CMK (cell line): ENCODE data around the gene ST6GALNAC3.

Experiments used
- DNase-seq: peaks from one replicate; pipeline ENCODE4 v3.0.0-alpha.2; 2010; ENCODE audit warnings: low read depth

Gene ST6GALNAC3

DNA sequence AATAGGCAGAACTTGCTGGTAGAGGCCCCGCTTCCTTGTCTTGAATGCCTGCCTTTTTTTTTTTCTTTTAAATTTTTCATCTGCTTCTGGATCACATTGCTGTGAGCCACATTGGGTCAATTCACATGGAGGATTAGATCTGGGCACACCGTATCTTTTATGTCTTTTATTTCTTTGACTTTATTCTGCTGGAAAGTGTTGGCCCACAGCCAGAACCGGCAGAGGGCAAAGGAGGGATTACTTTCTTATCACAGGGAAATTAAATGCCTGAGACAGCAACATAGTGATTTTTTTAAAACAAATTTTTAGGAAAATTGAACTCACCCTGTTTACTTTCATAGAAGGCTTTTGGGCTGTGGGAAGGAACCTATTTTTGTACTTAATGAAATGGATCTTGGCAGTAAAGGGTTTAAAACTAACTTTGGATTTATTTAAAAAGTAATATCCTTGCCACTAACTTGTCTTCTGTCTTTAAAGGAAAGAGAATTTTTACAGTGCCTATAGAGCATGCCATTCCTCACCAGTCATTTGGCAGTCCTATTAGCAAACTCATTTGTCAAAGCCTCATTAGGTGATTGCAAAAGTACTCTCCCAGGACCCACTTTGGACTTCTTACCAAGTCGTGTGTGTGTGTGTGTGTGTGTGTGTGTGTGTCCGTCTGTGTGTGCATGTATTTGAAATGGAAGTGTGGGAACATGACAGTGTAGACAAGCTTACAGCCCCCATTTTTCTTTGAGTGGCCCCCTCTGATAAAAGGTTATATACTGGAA lies 68.4 kb downstream of the ST6GALNAC3 start:
- DNase-seq = no peak

GRCh38 chr1:76144247-76144646 lies 69.7 kb downstream of the ST6GALNAC3 start:
- DNase-seq = no peak

GRCh38 chr1:76145332-76145731 lies 70.8 kb downstream of the ST6GALNAC3 start:
- DNase-seq = no peak

DNA sequence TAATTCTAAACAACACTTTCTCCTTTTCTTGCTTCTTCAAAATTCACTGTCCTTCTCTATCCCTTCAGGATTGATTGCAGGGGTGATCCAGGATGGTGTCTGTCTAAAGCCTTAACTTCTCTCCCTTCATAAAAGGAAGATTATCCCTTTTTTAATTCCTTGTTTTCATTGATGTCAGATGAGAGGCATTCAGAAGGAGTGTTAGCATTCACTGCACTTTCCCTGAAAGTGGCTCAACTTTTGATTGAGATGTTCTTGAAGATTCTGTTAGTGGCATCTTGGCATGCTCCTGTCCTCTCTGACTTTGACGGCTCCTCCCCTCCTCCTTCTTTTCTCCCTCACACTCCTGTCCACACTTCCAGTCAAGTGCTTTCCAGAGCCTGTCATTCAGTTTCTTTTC lies 71.6 kb downstream of the ST6GALNAC3 start:
- DNase-seq = no peak

DNA sequence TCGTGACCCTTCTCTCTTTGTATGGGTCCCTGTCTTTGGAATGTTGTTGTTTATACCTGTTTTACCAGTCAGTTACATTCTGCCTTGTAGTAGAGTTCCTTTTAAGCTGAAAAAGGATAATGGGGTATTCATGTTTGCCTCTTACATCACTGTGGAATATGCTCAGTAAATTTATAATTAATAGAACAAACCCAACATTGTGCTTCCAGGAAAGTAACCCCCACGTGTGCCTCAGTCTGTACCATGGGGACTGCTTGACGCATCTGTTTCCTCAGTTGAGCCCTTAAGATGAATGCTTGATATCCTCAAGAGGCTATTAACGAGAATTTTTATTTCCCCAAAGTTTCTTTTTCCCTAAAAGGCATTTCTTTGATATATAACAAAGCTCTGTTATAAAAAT lies 73.4 kb downstream of the ST6GALNAC3 start:
- no peak for DNase-seq

GRCh38 chr1:76148460-76148859 lies 73.9 kb downstream of the ST6GALNAC3 start:
- no peak for DNase-seq

DNA sequence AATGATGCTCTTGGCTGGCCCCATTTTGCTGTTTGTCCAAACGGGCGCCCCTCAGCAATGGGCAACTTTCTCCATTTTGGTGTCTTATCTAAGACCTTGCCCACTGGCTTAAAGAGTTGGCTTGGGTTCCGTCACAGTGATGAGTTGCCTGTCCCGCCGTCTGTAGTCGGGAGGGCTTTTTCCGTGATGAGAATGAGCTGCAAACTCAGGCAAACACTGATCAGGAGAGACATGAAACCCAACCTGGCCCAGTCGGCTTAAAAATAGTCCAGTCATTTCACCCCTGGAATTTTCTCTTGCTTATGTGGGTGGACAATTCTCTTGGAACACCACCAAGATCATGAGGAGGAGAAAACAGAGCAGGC lies 79.3 kb downstream of the ST6GALNAC3 start:
- no peak for DNase-seq

GRCh38 chr1:76154206-76154956 lies 79.8 kb downstream of the ST6GALNAC3 start:
- peak; percentile 38 for DNase-seq

GRCh38 chr1:76156987-76157386 lies 82.4 kb downstream of the ST6GALNAC3 start:
- DNase-seq = no peak

DNA sequence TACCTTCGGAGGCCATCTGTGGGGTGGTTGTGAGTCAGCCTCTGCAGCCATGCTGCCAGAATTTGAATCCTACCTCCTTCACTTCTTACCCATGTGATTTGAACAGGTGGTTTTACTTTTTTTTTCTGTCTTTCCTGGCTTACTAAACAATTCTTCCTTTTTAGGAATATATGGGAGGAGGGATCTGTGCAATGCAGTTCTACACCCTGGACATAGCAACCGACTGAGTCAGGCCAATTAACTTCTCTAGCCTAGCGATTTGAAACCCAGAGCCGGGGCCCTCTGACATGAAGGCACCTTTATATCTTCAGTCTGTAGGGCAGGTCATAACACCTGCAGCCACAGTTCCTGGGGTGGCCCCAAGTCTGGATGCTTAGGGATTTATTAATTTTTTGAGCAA lies 83.6 kb downstream of the ST6GALNAC3 start:
- DNase-seq = no peak

DNA sequence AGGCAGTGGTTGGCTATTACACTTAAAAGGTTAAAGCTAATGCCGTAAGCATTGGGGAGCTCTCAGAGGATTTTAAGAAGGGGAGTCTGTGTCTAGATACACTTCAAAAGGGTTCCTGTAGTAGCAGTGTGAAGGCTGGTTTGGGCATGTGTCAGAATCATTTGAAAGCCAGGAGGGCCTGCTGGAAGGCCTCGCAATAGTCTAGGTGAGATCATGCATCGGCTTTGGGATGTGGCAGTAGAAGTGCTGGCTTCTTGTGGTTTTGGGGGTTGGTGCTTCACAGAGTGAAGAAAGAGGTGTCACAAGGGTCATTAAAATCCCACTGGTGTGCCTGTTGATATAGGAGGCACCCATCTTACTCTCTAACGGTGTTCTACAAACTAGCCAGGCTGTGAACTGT lies 85.7 kb downstream of the ST6GALNAC3 start:
- no peak for DNase-seq

GRCh38 chr1:76161451-76161850 lies 86.9 kb downstream of the ST6GALNAC3 start:
- no peak for DNase-seq

DNA sequence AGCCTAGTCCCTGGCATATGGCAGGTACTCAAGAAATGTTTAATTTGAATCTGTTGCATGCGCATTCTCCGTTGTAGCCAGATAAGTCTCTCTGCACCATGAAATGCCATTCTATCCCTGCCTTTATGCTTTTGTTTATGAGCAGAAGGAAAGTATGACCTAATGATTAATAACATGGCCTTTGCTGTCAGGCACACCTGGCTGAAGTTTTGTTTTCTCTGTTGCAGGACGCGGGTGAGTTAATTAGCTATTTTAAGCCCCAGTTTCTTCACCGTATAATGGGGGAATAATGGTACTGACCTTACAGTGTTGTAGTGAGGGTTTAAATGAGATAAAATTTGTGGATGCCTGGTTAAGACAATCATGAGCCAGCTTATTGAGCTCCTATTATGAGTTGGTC lies 87.7 kb downstream of the ST6GALNAC3 start:
- DNase-seq = no peak

- DNase-seq = no peak
Measured at GRCh38 chr1:76164165-76164564, 89.6 kb downstream of the ST6GALNAC3 start.

DNA sequence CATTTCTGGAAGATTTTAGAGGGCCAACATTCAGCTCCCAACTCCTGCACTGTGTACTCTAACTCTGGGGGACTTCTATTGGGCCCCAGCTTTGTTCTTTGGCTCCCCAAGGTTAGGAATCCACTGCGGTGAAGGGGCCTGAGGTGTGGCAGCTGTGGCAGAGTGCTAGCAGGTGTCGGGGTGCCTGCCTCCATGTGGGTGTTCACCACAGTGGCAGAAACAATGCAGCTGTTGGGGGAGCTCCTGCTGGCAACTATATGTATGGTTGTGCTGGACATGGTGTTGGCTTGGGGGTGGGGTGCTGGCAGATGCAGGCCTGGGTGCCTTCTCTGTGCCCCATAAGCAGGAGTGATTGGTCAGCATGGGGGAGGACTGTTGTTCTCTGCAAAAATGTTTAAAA lies 95.5 kb downstream of the ST6GALNAC3 start:
- no peak for DNase-seq

DNA sequence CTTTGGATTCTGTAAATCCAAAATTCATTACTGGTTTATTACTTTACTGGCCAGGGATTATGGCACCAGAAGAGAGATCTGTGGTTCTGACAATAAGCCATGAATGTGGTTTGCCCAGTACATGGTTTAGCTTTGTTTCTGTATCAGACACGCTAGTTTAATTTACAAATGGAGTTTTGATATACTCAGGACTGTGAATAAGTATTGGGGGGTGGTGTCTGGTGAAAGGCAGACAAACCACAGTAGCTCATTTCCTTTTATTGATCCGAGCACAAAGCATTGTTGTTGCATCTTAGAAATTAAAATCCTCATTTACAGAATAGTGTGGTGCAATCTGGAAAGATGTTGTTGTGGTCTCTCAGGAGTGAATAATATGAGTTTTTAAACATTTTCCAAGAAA lies 96.0 kb downstream of the ST6GALNAC3 start:
- no peak for DNase-seq

DNA sequence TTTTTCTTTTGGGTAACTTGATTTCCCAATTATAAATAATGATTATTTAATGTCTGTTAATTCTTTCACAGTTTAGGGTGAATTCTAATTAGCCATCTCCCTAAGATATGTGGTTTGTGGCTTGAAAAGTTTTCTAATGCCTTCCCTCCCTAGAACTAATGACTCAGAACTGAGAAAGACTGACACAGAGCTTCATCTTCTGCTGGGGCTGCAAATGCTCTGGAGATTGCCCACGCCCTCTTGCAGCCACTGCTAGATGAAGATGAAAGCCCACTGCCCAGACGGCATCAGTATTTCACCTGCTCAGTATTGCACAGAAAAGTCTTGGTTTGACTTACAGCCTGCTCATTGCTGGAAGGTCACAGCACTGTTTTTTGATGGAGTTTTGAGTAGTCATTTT lies 101.5 kb downstream of the ST6GALNAC3 start:
- no peak for DNase-seq

GRCh38 chr1:76177615-76178014 lies 103.1 kb downstream of the ST6GALNAC3 start:
- DNase-seq = no peak

DNA sequence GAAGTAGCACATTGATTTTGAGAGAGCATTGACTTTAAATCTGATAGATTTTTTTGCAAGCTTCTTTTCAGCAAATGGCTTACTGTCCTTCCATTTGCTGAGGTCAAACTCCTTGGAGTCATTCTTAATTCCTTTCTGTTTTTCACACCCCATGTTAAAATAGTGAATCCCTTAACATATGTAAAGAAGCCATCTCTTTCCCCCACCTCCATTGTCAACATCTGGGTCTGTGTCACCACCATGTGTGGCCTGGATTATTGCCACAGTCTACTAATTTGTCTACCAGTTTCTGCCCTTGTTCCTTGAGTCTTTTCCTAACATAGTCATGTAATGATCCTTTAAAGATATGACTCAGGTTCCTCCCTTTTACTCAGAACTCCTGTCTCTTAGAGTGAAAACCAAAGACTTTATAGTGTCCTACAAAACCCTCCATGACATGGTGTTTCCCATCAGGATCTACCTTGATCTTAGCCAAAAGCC lies 104.7 kb downstream of the ST6GALNAC3 start:
- DNase-seq = no peak

GRCh38 chr1:76185207-76185606 lies 110.7 kb downstream of the ST6GALNAC3 start:
- no peak for DNase-seq

DNA sequence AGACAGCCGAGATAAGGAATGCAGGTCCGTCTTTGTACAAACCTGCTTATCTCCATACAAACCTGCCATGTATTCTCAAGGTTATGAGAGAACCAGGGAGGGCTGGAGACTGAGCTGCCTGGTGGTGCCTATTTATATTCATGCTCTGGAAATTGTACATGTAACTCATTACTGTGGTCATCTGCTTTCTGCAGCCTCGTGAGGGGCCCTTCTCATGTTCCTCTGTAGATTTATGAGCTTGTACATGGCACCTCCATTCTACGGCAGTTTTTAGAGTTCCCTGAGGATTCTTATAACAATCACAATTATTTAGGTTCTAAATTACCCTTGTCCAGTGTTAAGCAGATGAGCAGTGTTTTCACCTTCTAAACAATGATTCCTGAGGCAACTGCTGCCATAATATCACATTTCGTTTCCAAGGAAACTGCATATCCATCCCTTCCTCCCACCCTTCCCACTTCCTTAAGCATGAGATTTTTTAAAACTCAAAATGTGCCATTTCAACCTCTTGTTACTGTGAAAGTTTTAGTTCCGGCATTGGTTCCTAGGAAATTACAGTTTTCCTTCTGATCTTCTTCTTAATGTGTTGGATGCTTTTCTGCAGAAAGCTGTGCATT lies 112.1 kb downstream of the ST6GALNAC3 start:
- no peak for DNase-seq

DNA sequence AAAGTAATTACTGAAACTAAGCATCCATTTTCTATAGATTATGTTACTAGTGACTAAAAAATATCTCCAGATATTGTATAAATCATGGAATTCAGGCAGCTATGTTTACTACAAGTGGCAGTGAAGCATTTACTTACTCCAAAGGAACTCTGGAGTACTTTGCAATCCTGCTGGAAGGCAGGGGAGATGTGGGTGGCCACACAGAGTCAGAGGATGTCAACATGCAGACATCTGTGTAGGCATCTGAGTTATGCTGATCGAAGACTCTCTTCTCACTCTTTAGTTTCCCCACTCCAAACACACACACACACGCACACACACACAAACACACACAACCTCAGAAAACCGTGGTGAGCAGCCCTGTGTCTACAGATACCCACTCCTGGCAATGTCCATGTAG lies 112.9 kb downstream of the ST6GALNAC3 start:
- DNase-seq = no peak

- DNase-seq = no peak
Measured at GRCh38 chr1:76189310-76189709, 114.8 kb downstream of the ST6GALNAC3 start.
